Endometrial microvascular endothelial cells (primary cell): Measurements from ENCODE around the gene MRPL44. TPM values are rescaled to one million over a fixed set of nuclear protein-coding genes. Genes with fewer than 3 reads are reported as not detected.

Experiments
- in situ Hi-C: cut with HindIII; loops from 2 replicates; pipeline ENCODE4 v1.10.0; 2017; ENCODE audit warnings: low sequenced_read_pairs, low pct_unique_long_range_greater_than_20kb; ENCODE audit errors: inconsistent ontology term
- total RNA-seq: library from RNA; depleted of rRNA; stranded (reverse); fragments of >200 nt; gene quantifications from one replicate; pipeline ENCODE4 v1.2.3, GENCODE V29; 2015; ENCODE audit errors: inconsistent ontology term

Gene MRPL44
- total RNA-seq, 1 donor from 2014 or later: 46.7 TPM

DNA sequence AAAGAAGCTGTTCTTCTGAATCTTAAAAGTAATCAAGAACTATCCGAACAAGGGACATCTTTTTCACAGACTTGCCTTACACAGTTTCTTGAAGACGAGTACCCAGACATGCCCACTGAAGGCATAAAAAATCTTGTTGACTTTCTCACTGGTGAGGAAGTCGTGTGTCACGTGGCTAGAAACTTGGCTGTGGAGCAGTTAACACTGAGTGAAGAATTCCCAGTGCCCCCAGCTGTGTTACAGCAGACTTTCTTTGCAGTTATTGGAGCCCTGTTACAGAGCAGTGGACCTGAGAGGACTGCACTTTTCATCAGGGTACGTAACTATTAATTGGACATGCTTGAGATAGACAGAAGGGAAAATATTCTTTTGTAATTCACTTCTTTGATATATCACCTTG is 2.4 kb downstream of the MRPL44 start:
- in situ Hi-C loops: no loop called here

DNA sequence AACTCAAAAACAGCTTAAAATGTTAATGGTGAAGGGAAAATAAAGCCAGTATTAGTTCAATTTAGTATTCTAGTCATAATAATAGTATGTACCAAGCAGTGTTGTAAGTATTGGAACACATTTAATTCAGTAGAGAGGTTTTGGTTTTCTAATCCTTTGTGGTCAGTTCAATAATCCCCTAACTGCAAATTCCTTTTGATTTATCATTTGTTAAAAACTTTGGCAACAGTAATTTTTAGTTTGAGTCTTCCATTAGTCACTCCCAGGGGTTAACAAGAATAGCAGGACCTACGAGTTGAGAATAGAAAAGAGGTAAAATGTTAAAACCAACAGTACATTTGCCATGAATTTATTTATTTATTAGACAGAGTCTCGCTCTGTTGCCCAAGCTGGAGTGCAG is 10.7 kb downstream of the MRPL44 start:
- in situ Hi-C loops: no loop called here

DNA sequence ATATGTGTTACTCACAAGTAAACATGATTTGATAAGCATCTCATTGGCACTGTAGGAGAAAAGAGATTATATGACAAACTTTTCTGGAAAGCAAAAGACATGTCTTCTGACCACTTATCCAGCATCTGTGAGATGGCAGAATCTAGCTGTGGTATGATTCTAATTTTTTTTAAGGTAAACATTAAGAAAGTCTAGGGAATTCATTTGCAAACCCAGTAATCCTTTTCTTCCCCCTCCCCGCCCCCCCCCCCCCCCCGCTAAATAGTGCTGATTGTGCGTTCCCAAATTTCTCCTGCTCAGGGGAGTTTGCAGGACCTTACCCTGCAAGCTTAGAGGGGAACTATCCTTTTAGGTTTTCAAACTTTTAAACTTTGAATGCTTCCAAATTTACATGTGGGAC is 12.1 kb downstream of the MRPL44 start:
- in situ Hi-C loops: no loop called here

DNA sequence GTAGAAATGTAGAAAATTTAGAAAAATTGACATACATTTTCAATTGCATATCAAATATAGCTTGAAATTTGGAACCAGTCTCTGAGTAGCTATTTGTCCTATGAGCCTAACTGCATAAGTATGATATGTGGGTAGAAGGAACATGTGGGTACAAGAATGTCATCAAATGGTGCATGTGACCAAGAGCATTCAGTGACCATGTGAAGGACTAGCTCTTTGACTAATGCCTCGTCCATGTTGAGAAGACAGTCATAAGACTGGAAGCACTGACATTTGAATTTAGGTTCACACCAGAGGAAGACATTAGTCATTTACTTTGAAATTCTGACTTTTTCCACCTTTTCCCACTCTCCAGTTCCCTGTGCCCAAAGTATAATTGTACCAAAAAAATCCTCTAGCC is 12.6 kb downstream of the MRPL44 start:
- in situ Hi-C loops: no loop called here

DNA sequence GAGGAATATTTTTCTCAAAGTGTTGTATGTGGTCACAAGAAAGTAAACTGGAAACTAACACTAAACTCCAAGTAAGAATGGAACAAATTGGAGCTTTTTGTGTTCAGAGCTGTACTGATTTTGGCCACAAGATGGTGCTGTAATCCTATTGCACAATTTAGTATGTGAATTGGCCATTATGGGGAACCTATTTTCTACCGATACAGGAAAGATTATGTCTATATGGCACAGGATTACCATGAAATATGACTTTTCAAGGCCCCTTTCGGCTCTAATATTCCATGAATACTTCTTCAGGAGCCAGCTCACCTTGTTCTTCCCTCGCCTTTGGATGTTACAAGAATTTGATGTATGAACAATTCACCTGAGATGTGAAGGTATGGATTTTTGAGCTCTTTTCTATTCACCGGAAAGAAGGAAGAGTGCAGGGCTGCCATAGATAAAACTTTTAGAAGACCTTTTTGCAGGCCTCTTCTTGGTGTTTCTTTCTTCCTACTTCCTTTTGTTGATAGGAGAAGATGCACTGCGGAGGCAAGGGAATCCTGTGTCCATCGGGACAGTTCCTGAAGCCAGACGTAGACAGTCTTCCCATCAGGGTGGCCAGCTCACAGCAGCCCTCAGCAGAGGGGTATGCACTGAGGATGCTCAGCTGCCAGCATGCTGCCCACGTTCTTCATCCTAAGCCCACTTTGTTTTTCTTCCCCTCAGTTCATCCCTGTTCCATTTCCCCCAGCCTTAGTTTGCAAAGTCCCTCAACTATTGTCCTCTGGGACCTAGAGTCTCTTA is 13.3 kb downstream of the MRPL44 start:
- in situ Hi-C loops: no loop called here

DNA sequence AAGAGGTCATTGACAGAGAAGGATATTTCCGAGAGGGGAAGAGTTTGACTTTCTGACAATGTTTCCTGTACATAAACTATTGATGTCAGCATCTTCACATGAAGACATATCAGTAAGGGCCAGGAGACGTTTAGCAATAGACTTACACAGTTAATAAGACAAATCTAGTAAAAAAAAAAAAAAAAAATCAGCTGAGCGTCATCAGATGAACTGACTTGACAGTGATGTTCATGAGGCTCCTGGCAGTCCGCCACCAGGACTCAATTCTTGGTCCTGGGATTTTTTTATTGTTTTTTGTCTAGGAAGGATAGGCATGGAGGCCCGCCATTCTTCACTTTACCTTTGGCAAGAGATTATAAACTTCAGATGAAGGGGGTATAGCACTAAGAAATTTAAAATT is 14.5 kb downstream of the MRPL44 start:
- in situ Hi-C loops: no loop called here

DNA sequence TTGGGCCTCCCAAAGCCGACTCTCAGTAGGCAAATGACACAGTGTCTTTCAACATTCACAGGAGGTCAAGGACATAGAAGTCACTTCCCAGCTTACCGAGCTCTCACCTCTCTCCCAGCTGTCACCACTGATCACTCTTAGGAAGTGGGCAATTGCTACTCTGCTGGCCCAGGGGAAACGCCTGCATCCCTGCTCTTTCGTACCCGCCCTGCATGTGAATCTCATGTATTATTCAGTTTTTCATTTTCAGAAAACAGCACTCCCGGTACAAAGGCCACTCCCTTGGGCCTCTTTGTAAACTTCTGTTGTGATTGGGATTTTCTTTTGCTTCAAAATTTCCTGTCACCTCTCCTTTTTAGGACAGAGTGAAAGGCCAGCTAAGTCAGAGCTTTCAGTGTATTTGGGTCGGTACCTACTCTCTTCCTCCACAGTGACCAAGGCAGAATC is 15.4 kb downstream of the MRPL44 start:
- in situ Hi-C loops: no loop called here

DNA sequence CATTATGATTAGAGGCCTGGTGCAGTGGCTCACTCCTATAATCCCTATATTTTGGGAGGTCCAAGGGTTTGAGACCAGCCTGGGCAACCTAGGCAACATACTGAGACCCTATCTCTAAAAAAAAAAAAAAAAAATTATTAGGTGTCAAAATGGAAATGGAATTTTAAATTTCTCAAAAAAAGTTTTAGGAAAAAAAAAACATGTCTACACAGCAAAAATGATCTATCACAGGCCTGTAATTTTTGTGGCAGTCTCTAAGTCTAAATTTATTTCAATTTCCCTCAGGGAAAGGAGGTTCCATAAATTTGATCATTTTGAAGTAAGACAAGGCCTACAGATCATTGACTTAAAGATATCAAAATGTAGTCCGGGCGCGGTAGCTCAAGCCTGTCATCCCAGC is 16.3 kb downstream of the MRPL44 start:
- in situ Hi-C loops: no loop called here

DNA sequence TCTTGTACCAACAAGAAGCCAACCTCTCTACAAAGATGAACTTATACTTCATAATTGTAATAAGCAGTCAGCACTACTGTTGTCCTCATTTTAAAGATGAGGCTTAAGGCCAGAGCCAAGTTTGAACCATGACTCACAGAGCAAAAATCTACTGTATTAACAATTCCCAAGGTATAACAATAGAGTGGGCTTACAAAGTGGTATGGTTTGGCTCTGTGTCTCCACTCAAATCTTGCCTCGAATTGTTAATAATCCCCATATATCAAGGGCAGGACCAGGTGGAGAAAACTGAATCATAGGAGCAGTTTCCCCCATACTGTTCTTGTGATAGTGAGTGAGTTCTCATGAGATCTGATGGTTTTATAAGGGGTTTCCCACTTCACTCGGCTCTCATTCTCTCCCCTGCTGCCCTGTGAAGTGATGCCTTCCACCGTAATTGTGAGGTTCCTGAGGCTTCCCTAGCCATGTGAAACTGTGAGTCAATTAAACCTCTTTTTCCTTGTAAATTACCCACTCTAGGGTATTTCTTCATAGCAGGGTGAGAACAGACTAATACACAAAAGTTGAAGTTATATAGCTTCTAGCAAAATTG is 19.5 kb downstream of the MRPL44 start:
- in situ Hi-C loops: no loop called here

DNA sequence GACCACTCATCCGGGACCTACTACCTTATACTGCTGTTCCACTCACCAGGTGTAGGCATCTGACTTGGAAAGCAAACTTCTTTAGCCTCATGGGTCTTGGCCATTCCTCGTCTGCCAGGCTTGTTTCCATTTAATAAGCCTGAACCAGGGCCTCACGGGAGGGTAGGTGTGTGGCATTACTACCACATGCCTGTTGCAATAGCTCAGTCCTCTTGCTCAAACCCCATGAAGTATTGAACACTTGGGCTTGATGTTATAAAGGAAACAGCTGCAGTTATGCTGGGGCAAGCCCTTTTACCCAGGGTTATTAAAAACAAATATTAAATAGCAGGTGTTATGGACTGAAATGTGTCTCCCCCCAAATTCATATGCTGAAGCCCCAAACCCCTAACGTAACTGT is 21.2 kb downstream of the MRPL44 start:
- in situ Hi-C loops: no loop called here

DNA sequence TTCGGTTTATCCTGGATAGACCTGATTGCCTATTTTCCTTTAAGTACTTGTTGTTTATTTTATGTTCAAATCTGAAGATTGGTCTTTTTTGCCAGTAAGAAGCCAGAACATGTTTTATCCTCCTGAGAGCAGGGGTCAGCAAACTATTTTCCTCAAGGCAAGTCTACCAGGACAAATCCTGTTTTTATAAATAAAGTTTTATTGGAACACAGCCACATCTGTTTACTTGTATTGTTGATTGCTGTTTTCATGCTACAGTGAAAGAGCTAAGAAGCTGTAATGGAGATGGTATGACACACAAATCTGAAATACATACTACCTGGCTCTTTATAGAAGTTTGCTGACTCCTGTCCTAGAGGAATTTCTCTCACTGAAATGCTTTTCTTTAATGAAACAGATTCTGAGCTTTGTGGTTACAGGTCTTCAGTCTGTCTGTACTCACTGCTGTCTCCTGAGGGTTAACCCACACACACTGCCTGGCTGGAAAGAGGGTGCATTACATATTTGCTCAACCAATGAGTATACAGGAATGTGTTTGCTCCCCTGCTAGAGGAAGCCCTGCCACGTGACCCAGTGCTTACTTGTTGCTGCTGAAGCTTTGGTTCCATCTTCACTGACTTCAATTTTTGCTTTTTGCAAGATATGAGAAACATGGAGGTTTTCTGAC is 22.6 kb downstream of the MRPL44 start:
- in situ Hi-C loops: no loop called here

DNA sequence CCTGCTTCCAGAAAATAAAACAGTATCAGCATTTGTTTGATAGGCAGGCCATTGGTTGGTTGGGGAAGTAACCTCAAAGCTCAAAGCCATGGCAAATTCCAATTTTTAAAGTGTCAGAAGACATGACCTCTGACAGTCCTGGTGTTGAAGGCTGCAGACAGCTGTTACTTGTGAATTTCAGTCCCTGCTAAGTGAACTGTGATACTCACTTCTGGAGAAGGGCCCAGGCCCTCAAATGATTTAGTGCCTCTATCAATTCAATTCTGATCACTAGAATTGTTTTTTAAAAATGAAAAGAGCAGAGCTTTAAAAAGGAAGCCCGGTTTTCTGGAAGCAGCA is 23.1 kb downstream of the MRPL44 start:
- in situ Hi-C loops: no loop called here

DNA sequence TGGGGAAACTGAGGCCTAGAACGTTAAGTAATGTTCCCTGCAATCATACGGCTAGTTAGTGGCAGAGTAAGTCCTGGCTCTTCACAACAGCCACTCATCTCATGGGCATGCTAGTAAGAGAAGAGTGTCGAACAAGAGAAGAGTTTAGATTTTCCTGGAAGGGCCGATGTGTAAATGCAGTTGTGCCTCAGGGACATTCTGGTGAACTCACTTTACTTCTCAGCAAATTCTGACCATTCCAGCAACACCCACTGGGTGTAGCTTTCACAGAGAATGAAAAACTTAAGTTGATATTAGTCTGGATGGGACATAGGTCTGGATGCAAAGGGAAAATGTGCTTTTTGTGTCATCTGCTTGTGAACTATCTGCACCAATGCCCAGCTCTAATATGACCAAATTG is 23.5 kb downstream of the MRPL44 start:
- in situ Hi-C loops: no loop called here

DNA sequence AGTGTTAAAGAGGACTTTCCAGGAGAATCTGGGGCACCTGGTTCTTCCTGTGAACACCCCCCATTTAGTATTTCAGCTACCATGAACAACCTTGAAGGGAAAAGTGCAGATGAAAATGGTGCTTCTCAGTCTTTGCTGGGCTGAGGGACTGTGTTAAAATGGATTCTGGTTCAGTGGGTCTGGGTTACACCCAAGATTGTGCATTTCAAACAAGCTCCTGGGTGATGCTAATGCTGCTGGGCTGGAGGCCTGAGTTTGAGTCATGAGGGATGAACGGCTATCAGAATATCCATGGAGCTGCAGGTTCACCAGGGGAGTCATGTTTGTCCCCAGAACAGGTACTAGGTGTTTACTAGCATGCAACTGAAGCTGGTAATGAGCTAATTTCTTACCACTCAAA is 24.0 kb downstream of the MRPL44 start:
- in situ Hi-C loops: no loop called here

DNA sequence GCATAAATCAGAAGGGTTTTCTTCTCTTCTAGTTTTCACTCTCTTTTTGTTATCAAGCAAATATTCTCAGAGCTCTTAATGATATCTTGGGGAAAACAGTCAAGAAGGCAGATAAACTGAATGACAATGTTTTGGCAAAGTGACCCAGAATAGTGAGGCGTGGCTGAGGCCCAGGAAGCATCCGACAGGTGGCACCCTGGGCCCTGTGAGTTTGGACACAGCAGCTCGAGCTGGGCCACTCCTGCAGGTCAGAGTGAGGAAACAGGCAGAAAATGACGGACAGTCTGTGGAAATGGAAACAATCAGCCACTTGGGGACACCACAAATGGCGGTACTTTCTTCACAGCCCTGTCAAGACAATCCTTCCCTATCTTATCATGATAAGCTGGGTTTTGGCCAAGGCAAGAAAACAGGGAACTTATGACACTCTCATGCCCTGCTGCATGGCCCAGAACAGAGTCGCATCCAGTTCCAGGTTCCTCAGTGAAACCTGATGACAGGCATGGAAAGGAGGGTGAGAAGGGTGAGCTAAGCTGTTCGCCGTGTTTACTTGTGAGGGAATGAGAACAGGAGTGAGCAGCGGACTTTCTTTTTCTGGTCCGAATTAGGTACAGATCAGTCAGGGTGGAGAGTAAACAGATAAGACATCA is 32.1 kb downstream of the MRPL44 start:
- in situ Hi-C loops: no loop called here

DNA sequence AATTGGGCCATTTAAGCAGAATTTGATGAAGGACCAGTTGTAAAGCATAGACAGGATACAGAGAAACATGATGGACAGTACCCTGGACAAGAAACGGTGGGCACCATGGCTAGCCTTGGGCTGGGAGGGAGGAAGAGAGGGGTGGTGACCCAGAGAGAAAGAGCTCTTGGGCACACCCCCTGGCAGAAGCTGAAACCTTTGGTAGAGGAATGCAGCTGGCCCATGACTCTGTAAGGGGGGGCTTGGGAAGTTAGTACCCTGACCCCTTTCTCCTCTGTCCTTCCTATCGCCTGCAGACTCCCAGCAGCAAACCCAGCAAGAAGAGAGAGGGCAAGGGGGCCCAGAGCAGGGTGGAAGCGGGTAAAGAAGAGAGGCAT is 32.6 kb downstream of the MRPL44 start:
- in situ Hi-C loops: no loop called here

DNA sequence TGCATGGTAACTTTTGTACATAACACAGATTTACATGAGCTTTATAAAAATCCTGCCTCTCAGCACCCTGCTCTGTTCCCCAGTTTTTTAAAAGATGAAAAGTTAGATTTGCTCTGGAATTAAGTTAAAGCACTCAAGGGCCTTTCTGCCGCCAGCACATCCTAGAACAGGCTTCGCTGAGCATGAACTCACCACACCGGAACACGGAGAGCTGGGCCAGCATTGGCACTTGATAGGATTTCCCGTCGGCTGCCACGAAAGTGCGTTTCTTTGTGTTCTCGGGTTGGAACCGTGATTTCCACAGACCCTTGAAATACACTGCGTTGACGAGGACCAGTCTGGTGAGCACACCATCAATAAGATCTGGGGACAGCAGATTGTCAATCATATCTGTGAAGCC is 34.3 kb downstream of the MRPL44 start:
- in situ Hi-C loops: no loop called here

DNA sequence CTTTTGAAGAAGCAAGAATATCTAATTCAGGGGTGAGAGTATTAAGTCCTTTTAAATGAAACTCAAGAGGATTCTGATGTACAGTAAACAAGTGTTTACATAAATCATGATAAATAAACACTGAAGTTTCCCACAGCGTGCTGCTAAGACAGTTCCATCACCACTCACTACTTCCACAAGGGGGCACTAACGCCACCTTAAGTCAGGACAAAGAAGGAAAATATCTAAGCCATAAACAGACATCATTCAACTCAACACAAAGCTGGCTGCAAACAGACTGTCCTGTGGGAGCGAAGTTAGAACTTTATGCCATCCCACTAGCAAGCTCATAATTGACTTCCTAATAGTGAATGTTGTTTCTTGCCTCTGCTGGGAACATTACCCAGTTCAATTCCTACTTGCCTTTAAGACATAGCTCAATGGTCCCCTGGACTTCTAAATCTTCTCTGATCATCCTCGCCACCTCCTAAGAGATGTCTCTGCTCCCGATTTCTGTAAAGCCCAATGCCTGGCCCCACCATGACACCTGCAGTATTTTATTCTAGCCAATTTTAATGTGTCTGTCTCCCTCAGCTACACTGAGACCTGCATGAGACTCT is 36.5 kb downstream of the MRPL44 start:
- in situ Hi-C loops: no loop called here

DNA sequence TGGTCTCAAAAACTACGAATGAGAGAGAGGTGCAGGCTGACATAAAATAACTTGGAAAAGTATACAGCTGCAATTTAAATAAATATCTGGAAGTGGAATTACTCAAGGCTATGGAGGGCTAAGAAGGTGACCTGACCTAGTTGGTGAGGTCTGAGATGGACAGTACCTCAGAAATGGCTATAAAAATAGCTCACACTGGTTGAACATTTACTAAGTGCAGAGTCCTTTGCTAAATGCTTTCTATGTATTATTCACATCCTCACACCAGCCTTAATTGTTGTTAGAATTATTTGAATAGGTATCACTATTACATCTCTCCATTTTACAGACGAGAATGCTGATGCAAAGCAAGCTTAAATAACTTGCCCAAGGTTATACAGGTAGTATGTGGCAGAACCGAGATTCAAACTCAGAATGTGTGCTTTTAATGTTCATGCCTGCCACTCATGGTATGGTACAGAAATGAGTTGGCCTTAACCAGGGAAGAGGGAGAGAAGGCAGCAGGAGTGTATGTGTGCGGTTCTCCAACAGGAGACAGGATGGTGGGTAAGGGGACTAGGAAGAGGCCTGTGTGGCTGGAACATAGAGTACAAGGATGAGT is 37.4 kb downstream of the MRPL44 start:
- in situ Hi-C loops: no loop called here
